ENCODE measurements around the gene FYN. TPM values are rescaled to one million over a fixed set of nuclear protein-coding genes. Genes with fewer than 3 reads are reported as not detected.

Gene FYN
- total and polyA plus RNA-seq, 9 of the 15 experiments (the other 6 are each of a cell fraction or from before 2014, with no cell fraction given), result 2.9 to 22.1 (median 11.4) TPM

- intact Hi-C loops (cut with micrococcal nuclease) (loop anchor here (5.0 kb wide), 2 partner anchors 73 to 198 kb away; partner anchors contain the start of gene FYN), in situ Hi-C loops (cut with MboI) (no loop called here)
- H3K9ac ChIP-seq (ENCODE audit: insufficient read depth in 1 of 2, low read depth in 2 of 2, low read length in 2 of 2), result no peak overlapping the region
- H3K9me1 ChIP-seq (ENCODE audit: control insufficient read depth, insufficient read depth, low read length), result no peaks in the 10 kb centered on the region
- no peak overlapping the region for H3K4me3 ChIP-seq
- no peak overlapping the region for H3K27ac ChIP-seq (ENCODE audit: extremely low read depth, low read depth, low read length)
- ChIA-PET POLR2A (interaction anchor here (0.6 to 1.5 kb wide), 3 partner anchors 38 to 304 kb away, joined by 3 to 4 read pairs (median 3); no protein-coding TSS in a partner anchor), CTCF (ENCODE audit: low intra/inter-chr PET ratio) (no interaction called here)
- ATAC-seq (peak; percentile 74), DNase-seq (ENCODE audit: extremely low read depth in 1 of 4, low spot score in 3 of 4) (peak in 1 of 4 experiments; percentile 20), FAIRE-seq (no peak)
- BruUV-seq (replicated peaks), result no TSS peak
- no peaks in the 10 kb centered on the region for H3K36me3 ChIP-seq (ENCODE audit: control insufficient read depth, insufficient read depth, low read length)
- no peaks in the 10 kb centered on the region for H3K79me2 ChIP-seq (ENCODE audit: control insufficient read depth, insufficient read depth, low read length)
- no peak overlapping the region for H2AFZ ChIP-seq (ENCODE audit: low read depth, low read length)
- TF ChIP-seq SMAD4 (CRISPR knock-in tag; conservative IDR thresholded peaks at IDR 0.05) (peak; percentile 37; the same call in 1 of the 2 replicates), RAD21 (CRISPR knock-in tag; conservative IDR thresholded peaks at IDR 0.05 in 1 of 2, IDR thresholded peaks at IDR 0.05 in 1 of 2) (peak in 1 of 2 experiments; percentile 42; a peak in 1 of 4 replicates), FOXJ2 (tag; IDR thresholded peaks at IDR 0.05) (no peak), ESRRB (CRISPR knock-in tag; IDR thresholded peaks at IDR 0.05; ENCODE audit: borderline replicate concordance) (no peak), CTCF (IDR thresholded peaks at IDR 0.05 in 2 of 3, conservative IDR thresholded peaks at IDR 0.05 in 1 of 3; ENCODE audit: insufficient read depth in 2 of 3, low read depth in 1 of 3, low read length in 3 of 3) (peak; percentile 36 to 63 (median 41); a peak in 5 of 6 replicates), NR1H2 (CRISPR knock-in tag; IDR thresholded peaks at IDR 0.05) (no peak), ZNF766 (CRISPR knock-in tag; conservative IDR thresholded peaks at IDR 0.05) (no peak)
- H3K27me3 ChIP-seq (ENCODE audit: control insufficient read depth in 2 of 2, insufficient read depth in 2 of 2, low read length in 2 of 2), result no peaks in the 10 kb centered on the region; a peak in 3 of 5 replicates
- no peaks in the 10 kb centered on the region for H4K20me1 ChIP-seq (replicated peaks; ENCODE audit: control insufficient read depth, insufficient read depth, low read length)
- no peaks in the 10 kb centered on the region for H3K9me3 ChIP-seq (replicated peaks; ENCODE audit: control insufficient read depth, insufficient read depth, low read depth, low read length)
- peaks cover 0 to 9% of the 10 kb centered on the region in 2 experiments; a peak in 3 of 5 replicates for H3K4me1 ChIP-seq (replicated peaks in 1 of 2; ENCODE audit: control insufficient read depth in 2 of 2, insufficient read depth in 2 of 2, low read length in 2 of 2)
- no peak overlapping the region for H3K4me2 ChIP-seq (ENCODE audit: insufficient read depth, low read length)
- WGBS (ENCODE audit: insufficient coverage, low coverage, missing lambda C conversion rate), result 21% methylated on average over 11 of the region's 11 CpGs
These were observed 73.5 kb downstream of the FYN start for GRCh38 chr6:111799576-111800258.

All from K562 (cell line).